ACHN (cell line): ENCODE results near the gene STARD13.

Experiments
- DNase-seq: peaks from one replicate; pipeline ENCODE4 v3.0.0-alpha.2; 2015
- in situ Hi-C: cut with HindIII; loops from 2 replicates; pipeline ENCODE4 v1.10.0; 2017; ENCODE audit warnings: low sequenced_read_pairs, low pct_ligation_motif_present, low pct_unique_long_range_greater_than_20kb

STARD13 gene

DNA sequence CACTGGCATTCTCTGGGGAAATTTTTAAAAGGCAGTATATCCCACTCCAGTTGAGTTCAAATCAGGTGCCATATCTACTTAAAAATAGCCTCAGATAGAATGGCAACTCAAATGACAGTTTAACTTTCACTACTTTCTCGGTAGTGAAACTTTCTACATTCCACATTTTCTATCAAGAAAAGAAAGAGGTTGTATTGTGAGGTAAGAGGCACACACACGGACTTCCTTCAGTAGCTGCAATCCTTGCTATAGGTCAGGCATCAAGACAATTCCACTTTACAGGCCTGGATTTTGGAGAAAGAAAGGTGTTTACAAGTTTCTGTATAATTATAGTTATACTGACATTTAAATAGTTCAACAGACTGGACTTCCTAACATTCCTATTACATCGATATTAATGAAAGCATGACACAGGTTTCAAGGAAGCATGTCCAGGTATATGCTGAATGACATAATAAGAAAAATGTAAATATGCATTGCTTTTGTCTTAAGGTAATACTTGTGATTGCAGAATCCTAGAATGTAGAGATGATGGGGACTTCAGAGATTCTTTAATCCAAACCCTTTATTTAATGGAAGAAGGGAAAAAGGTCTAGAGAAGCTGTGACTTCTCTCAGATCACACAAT lies 5.2 kb downstream of the STARD13 start:
- in situ Hi-C loops = no loop called here
- no peak for DNase-seq

DNA sequence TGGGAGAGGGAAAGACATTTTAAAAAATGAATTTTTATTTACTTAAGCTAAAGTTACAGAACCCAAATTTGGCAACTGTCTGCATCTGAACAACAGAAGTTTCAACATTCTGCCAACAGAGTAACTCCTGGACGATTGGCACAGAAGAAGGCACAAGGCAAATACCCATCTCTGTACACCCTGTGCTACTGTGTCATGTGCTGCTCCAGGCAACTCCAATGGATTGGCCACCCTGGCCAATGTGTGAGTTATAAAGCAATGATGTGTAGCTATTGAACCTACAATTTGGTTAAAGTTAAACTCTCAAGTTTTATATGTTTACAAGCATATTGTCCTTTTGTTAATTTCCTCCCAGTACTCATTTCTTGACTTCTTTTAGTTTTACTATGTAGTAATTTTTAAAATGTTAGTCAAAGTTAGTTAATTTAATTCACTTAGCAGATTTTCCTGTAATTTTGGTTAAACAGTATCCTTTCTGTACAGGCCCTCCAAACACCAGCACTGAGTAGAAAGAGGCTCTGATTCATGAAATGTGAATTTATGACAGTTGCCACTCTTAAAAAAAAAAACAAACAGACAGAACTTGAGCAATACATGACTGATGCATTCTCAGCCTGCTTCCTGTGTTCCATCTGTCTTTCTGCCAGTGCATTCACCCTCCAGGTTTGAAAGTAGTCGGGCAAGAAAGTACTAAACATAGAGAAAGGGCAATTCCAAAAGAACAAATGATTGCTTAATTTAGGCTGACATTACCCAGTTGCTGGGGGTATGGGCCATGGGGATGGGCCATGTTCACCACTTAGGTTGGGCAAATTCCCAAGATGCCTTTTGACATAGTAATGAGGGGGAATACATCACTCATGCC lies 5.9 kb downstream of the STARD13 start:
- DNase-seq = peak; percentile 91
- in situ Hi-C loops = no loop called here

DNA sequence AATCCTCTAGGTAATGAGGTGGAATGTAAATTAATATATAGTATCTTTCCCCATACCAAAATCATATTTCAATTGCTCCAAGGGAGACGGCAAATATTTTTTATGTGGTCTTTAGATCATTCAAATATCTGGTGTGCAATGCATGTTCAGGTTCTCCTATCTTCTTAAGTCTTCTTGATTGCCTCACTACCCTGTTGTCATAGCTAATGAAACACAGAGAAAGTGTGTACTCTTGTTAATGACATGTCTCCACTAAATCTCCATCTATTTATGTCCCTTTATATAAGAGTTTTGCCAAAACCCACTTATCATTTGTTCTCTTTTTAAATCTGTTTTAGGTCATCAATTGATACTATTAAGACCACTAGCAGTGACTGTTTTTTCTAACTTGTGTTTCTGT lies 6.6 kb downstream of the STARD13 start:
- in situ Hi-C loops = no loop called here

DNA sequence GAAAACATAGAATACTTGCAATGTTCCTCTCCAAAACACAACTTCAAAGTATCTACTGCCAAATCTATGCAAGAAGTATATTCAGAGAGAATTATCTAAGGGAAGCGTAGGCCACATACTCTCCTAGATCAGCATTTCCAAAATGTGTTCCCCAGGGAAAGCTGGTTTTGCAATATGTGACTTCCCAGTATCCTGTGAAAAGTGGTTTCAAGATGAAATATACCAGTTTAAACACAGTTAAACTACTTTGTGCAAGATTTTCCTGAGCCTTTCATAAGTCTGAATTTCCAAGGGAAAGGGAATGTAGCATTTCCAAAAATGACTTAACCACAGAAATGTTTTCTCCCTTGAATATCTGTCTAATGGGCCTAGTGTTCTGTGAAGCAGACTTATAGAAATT lies 7.6 kb downstream of the STARD13 start:
- in situ Hi-C loops = no loop called here
- DNase-seq = no peak

More for the DNA sequence above, 6.6 kb downstream of the STARD13 start:
- no peak for DNase-seq

DNA sequence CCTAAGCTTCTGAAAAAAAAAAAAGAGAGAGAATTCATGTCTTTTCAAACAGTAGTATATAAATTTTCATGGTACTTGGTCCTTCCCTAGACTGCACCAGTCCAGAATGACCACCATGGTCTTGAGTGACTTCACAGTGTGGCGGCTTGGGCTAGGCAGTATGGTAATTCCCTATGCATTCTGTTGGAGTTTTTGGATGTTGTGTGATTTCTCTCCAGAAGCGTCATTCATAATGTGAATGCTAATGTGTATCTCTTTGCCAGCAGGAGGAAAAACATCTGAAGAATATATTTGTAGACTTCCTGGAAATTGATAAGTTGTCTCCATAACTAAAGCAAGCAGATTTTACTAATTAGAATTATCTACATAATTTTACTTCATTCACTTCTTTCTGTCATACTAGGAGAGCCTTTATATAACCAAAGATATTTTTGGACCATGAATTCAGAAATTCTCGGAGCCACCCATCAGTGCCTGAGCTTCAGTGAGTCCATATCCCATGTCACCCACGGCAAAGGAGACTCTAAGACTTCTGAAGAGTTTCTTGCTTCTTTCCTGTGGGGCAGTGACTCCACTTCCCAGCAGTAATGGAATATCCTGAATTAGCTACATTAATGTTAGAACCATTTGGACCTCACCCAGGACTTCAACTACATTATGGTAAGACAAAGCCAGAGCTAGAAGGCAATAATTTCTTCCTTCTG lies 8.4 kb downstream of the STARD13 start:
- in situ Hi-C loops = no loop called here
- DNase-seq = no peak

DNA sequence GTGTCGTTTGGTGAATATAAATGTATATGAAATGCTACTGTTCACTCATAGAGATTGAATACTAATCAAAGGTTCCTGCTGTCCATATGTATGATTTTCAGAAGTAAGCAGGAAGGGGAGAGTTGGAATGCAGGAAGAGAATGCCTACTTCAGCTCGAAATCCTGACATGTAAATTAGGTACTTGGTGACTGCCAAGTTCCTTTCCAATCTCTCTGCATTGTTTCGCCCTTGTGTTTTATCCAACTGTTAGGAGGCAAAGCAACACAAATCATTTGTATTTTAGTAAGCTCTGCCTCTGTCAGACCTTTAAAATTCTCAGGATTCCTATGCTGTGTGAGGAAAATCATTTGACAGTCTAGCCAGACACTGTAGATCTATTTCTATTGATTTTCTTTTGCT lies 9.0 kb downstream of the STARD13 start:
- in situ Hi-C loops = no loop called here
- DNase-seq = no peak

DNA sequence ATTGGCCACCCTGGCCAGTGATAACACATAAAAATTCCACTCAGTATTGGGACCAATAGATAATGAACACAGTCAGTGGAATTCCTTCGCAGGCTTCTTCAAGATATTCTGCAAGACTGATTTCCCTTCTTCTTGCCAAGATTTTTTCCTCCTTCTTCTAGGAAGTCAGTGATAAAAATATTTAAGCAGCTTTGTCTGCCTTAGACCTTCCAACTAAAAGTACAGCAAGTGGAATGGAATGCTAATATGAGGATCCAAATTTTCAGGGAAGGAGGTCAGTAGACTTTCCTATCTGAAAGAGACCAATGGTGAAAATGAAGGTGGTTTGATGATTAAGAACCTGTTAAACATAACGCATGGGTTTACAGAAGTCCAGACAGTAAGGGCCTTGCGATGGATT lies 9.6 kb downstream of the STARD13 start:
- DNase-seq = no peak
- in situ Hi-C loops = no loop called here

DNA sequence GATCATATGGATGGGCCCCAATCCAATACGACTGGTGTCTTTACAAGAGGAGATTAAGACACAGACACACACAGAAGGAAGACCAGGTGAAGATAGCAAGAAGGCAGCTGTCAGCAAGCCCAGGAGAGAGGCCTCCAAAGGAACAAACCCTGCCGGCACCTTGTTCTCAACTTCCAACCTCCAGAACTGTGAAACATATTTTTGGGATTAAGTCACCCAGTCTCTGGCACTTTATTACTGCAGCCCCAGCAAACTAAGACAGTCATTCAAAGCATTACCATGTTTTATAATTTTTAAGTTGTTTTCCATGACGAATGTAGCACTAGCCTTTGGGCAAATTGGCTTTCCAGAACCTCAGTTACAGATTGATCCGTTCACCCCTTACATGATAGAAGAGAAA lies 11.3 kb downstream of the STARD13 start:
- no peak for DNase-seq
- in situ Hi-C loops = no loop called here

DNA sequence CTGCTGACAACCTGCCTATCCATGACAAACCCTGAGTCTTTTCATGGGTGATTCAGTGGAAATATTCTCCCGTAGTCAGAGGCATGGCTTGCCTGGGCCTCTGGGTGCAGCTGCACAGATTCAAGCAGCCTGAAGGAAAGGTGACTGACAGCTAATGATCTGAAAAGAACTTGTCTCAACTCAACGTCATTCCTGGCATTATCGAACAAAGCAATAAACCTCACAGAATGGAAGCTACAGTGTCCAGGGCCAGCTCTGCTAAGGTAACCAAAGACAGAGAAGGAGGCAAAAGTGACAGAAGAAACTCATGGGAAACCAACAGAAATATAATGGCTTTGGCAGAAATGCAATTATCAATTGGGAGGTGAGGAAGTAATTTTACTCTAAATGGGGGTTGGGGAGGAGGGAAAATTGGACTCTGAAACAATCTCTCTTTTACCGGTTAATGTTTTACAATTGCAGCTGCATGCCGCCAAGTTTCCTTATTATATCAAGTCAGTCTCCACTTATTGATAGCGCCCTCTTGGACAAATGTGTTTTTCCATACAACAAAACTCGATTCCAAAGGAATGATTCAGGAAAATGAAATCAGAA lies 12.9 kb downstream of the STARD13 start:
- in situ Hi-C loops = no loop called here
- DNase-seq = peak; percentile 54

DNA sequence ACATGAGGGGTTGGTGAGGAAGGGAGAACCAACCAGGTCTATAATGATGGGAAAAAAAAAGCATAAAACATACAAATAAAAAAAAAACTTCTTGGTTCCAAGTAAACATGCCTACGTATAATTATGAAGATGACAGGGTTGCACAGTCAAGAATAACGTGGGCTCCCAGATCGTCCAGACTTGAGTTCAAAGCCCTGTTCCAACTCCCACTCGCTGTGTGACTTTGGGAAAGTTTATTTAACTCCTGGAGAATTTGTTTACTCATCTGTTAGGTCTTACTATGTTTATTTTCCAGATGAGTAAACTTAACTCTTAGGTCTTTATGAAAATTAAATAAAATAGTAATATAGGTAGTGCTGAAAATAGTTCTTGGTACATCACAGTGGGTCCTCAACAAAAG lies 13.8 kb downstream of the STARD13 start:
- in situ Hi-C loops = no loop called here

DNA sequence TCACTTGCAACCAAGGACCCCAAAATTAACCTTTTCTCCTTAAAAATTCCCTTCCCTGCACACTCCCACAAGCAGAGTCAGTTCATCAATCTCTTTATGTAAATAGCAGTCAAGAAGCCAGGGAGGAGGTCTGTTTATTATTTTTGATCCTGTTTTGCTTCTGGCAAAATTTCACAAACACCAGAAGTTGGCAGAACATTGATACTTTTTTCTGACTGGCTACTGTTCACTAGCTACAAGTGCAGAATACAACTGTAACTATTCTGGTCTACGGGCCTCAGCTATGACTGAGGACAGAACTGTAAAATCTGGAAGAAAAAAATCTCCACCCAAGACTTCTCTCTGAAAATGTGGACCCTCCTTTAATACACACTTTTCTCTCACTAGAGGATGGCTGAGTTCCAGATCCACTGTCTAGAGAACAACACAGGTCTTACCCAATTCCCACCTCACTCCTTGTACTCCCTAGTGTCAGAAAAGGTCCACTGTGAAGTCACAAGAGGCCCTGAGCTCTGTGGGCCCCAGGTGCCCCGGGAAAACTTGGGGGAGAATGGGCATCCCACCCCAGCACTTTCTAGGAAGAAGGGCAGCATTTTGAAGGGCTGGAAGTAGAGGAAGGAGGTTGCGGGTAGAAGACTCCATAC lies 14.5 kb downstream of the STARD13 start:
- in situ Hi-C loops = no loop called here
- no peak for DNase-seq

More for the DNA sequence above, 13.8 kb downstream of the STARD13 start:
- DNase-seq = no peak

DNA sequence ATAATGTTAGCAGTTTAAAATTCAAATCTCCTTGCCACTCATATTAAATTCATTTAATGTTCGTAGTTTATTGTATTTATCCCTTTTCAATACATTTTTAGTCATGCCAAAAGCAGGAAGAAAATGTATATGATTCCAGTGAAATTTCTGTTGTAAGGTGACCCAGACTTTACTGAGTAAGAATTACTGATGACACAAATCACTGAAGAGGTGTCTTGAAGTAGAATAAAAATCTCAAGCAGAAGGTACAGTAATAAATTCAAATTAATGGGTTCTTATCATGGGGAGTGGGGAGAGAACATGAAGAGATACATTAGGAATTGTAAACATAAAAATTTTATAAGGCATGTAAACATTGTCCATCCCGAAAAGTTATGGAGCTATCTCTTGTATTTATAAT lies 19.9 kb downstream of the STARD13 start:
- no peak for DNase-seq
- in situ Hi-C loops = no loop called here

DNA sequence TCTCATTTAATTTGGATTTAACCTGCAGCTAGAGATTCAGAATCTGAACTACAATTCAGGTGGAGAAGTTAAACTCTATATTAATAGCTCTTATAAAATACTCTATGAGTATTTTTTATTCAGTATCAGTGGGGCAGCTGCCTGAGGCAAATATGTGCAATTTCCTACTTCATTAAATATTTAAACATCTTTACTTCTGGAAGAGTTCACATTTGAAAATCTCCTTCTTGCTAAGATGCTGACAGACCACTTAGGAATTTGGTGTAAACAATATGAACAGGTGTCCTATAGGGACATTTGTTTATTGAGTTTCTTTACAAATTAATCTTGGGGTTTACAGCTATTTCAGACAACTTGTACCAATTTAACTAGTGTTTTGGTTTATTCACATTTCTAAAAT lies 20.4 kb downstream of the STARD13 start:
- in situ Hi-C loops = no loop called here
- DNase-seq = no peak

DNA sequence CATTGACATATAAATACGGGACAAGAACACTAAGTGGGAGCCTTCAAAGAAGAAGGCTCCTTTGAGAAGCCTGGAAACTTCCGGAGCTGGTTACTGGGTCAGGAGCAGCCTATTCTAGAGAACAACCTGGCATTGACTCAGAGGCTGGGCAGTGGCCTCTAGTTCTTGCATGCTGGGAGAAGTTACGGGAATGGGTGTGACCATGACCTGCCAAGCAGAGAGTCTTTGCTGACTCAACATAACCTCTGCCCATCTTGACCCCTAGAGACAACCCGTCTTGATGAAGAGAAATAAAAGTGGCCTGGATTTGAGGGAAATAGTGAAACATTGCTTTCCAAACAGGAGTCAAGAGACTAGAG lies 21.0 kb downstream of the STARD13 start:
- DNase-seq = no peak
- in situ Hi-C loops = no loop called here

DNA sequence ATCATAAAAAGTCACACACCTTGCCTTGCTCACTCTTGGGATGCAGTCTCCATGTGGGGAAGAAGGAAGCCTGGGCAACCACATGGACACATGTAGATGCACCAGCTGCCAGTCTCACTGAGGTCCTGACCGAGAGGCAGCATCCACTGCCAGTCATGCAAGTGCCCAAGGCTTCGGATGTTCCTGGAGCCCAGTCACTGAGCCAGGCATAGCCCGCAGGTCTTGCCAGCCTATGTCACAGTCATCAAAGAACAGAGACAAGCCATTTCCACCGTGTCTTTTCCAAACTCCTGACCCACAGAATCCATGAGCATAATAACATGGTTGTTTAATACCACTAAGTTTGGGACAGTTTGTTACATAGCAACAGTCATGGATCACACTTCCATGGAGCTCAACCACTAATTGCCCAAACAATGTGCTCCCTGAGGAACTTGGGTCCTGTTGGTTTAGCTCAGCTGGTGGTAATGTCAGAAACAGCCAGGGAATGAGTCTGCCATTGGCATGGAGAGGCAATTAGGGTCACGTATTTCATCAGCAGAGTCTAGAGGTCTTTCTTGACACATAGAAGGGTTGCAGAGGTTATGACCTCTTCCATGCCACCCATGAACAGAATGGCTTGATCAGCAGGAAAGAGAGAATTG lies 21.5 kb downstream of the STARD13 start:
- in situ Hi-C loops = no loop called here
- no peak for DNase-seq

DNA sequence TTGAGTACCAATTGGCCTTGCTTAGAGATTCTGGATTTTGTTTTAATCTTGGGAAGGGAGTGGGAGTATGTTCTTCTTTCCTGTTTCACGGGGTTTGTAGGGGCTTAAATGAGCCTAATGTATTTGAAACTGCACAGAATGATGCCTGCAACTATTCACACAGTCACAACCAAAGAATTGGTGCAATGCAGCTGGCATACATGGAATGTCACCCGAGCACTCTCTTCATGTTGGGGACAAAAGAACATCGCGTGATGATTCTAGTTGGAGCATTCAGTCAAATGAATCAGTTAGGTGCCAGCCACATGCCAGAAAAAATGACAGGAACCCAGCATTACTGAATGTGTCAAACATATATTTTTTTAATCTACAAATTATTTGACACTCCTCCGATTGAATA lies 22.1 kb downstream of the STARD13 start:
- DNase-seq = no peak
- in situ Hi-C loops = no loop called here

DNA sequence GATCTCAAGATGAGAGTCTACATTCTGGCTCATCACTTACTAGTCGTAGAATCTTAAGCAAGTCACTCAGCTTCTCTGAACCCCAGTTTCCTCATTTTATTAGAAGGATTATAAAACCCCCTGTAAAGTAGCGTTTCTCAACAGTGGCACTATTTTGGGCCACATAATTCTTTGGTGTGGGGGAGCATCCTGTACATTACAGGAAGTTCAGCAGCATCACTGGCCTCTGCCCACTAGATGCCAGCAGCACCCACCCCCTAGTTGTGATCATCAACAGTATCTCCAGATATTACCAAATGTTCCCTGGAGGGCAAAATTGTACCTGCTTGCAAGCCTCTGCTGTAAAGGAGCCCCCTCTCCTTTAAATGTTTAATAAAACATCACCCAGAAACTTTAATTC lies 22.6 kb downstream of the STARD13 start:
- in situ Hi-C loops = no loop called here
- no peak for DNase-seq

DNA sequence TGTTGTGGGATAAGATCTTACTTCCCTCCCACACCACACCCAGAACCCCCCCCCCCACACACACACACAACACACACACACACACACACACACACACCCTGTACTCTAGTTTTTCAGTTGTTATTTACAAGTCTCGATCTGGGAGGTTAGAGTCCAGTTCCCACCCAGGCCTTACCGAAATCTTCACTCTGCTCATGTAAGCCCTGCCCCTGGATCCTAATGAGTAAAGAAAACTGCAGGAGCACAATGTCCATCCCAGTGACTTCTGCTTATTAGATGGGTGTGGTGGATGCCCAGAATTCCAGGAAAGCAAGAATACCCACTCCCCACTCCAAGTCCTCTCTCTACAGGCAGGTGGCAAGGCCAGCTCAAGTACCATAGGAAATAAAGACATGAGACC lies 23.0 kb downstream of the STARD13 start:
- no peak for DNase-seq
- in situ Hi-C loops = no loop called here
